ENCODE results near the gene TOM1L2.

Gene TOM1L2

GRCh38 chr17:17989618-17990017 lies 17.4 kb upstream of the TOM1L2 start:
- in situ Hi-C loops (cut with MboI; ENCODE audit: low pct_unique_long_range_greater_than_20kb, low sequenced_read_pairs, unreplicated experiment), result no loop called here
- TF ChIP-seq CTCF (IDR thresholded peaks at IDR 0.05; ENCODE audit: extremely low read depth, insufficient read depth, missing control alignments), result no peak
- no peak for DNase-seq (ENCODE audit: low spot score)

- DNase-seq (ENCODE audit: low spot score), result no peak
- TF ChIP-seq CTCF (IDR thresholded peaks at IDR 0.05; ENCODE audit: extremely low read depth, insufficient read depth, missing control alignments), result no peak
- in situ Hi-C loops (cut with MboI; ENCODE audit: low pct_unique_long_range_greater_than_20kb, low sequenced_read_pairs, unreplicated experiment), result no loop called here
These were observed 16.9 kb upstream of the TOM1L2 start for GRCh38 chr17:17989081-17989480.

- in situ Hi-C loops (cut with MboI; ENCODE audit: low pct_unique_long_range_greater_than_20kb, low sequenced_read_pairs, unreplicated experiment), result no loop called here
- DNase-seq (ENCODE audit: low spot score), result no peak
- TF ChIP-seq CTCF (IDR thresholded peaks at IDR 0.05; ENCODE audit: extremely low read depth, insufficient read depth, missing control alignments), result no peak
These were observed 16.3 kb upstream of the TOM1L2 start for GRCh38 chr17:17988427-17988945.

GRCh38 chr17:17987901-17988300 lies 15.7 kb upstream of the TOM1L2 start:
- no peak for TF ChIP-seq CTCF (IDR thresholded peaks at IDR 0.05; ENCODE audit: extremely low read depth, insufficient read depth, missing control alignments)
- in situ Hi-C loops (cut with MboI; ENCODE audit: low pct_unique_long_range_greater_than_20kb, low sequenced_read_pairs, unreplicated experiment), result no loop called here
- DNase-seq (ENCODE audit: low spot score), result no peak

GRCh38 chr17:17987187-17987896 lies 15.1 kb upstream of the TOM1L2 start:
- in situ Hi-C loops (cut with MboI; ENCODE audit: low pct_unique_long_range_greater_than_20kb, low sequenced_read_pairs, unreplicated experiment), result no loop called here
- no peak for DNase-seq (ENCODE audit: low spot score)

GRCh38 chr17:17985555-17985954 lies 13.4 kb upstream of the TOM1L2 start:
- in situ Hi-C loops (cut with MboI; ENCODE audit: low pct_unique_long_range_greater_than_20kb, low sequenced_read_pairs, unreplicated experiment), result no loop called here
- DNase-seq (ENCODE audit: low spot score), result no peak
- TF ChIP-seq CTCF (IDR thresholded peaks at IDR 0.05; ENCODE audit: extremely low read depth, insufficient read depth, missing control alignments), result peak; percentile 54

More at GRCh38 chr17:17987187-17987896, 15.1 kb upstream of the TOM1L2 start:
- no peak for TF ChIP-seq CTCF (IDR thresholded peaks at IDR 0.05; ENCODE audit: extremely low read depth, insufficient read depth, missing control alignments)
